H1 (cell line): Measurements from ENCODE around the gene GUCA1A. TPM values are rescaled to one million over a fixed set of nuclear protein-coding genes. Genes with fewer than 3 reads are reported as not detected.

Source experiments
- CTCF ChIA-PET: fragments of 300-600 bp; sonication (Branson Sonifier 250); formaldehyde crosslinking; loops from one replicate; lab custom pipeline; 2021; ENCODE audit not compliant: partially characterized antibody; lab: Charles Lee
- POLR2A ChIA-PET: fragments of 300-600 bp; sonication (Branson Sonifier 250); formaldehyde crosslinking; loops from one replicate; lab custom pipeline; 2021; ENCODE audit warnings: inconsistent platforms; ENCODE audit not compliant: partially characterized antibody; lab: Charles Lee
- DNase-seq, 2 experiments: peaks; one replicate each; pipeline versions ENCODE4 v3.0.0 to v3.0.0-alpha.2; 2010 to 2022; ENCODE audit warnings: low spot score in 2 of 2, low read depth in 1 of 2, mixed read lengths in 1 of 2
- FAIRE-seq: peaks from 2 replicates; lab custom pipeline; 2011; peaks lifted over from hg19 to GRCh38; lab: Jason Lieb, UNC
- H2AFZ ChIP-seq: 2 replicates; pipeline ENCODE4 v1.8.1; 2012; ENCODE audit warnings: low read length, inconsistent platforms
- H2AK5ac ChIP-seq: 2 replicates; pipeline ENCODE4 v1.6.1; 2013; ENCODE audit warnings: low read depth, low read length
- H2BK120ac ChIP-seq: replicated peaks from 2 replicates; pipeline ENCODE3; 2013; ENCODE audit warnings: low read depth, low read length, inconsistent platforms
- H2BK12ac ChIP-seq: 2 replicates; pipeline ENCODE4 v1.6.1; 2013; ENCODE audit warnings: low read depth, low read length
- H2BK15ac ChIP-seq: 2 replicates; pipeline ENCODE4 v1.6.1; 2013; ENCODE audit warnings: low read length
- H2BK20ac ChIP-seq: 2 replicates; pipeline ENCODE4 v1.6.1; 2013; ENCODE audit warnings: low read length
- H2BK5ac ChIP-seq: 2 replicates; pipeline ENCODE4 v1.6.1; 2013; ENCODE audit warnings: low read depth, low read length
- H3K14ac ChIP-seq: 2 replicates; pipeline ENCODE4 v1.6.1; 2013; ENCODE audit warnings: inconsistent platforms; ENCODE audit not compliant: insufficient read length
- H3K18ac ChIP-seq: 2 replicates; pipeline ENCODE4 v1.6.1; 2013; ENCODE audit warnings: low read length; ENCODE audit errors: extremely low read depth
- H3K23ac ChIP-seq: 2 replicates; pipeline ENCODE4 v1.6.1; 2013; ENCODE audit warnings: inconsistent platforms; ENCODE audit not compliant: insufficient read length
- H3K23me2 ChIP-seq: 2 replicates; pipeline ENCODE4 v1.6.1; 2013; ENCODE audit warnings: low read depth, low read length
- H3K27ac ChIP-seq: 2 replicates; pipeline ENCODE4 v1.6.1; 2011; ENCODE audit warnings: low read depth, low read length, inconsistent platforms
- H3K27me3 ChIP-seq, 4 experiments: replicated peaks in 1 of 4; 1 replicate in 1 of 4; 2 replicates in 3 of 4; pipeline versions ENCODE4 v1.6.1 to v1.8.1; 2011 to 2013; ENCODE audit warnings: low read length in 3 of 4, mild to moderate bottlenecking in 3 of 4, inconsistent platforms in 2 of 4, mixed read lengths in 2 of 4, moderate library complexity in 1 of 4; ENCODE audit not compliant: control insufficient read depth in 3 of 4, insufficient read depth in 3 of 4; ENCODE audit errors: extremely low read depth in 1 of 4
- H3K36me3 ChIP-seq, 4 experiments: 2 replicates each; pipeline versions ENCODE4 v1.6.1 to v1.8.1; 2011 to 2013; ENCODE audit warnings: mild to moderate bottlenecking in 4 of 4, low read length in 3 of 4, moderate library complexity in 2 of 4, control low read depth in 1 of 4, inconsistent platforms in 1 of 4; ENCODE audit not compliant: insufficient read depth in 4 of 4, control insufficient read depth in 2 of 4
- H3K4ac ChIP-seq: replicated peaks from 2 replicates; pipeline ENCODE3; 2013; ENCODE audit warnings: low read length, low read depth, mixed read lengths, inconsistent platforms; ENCODE audit not compliant: insufficient read length
- H3K4me1 ChIP-seq, 4 experiments: replicated peaks in 1 of 4; 1 replicate in 1 of 4; 2 replicates in 3 of 4; pipeline versions ENCODE4 v1.6.1 to v1.8.1; 2011 to 2013; ENCODE audit warnings: low read length in 3 of 4, inconsistent platforms in 2 of 4, mixed read lengths in 1 of 4; ENCODE audit not compliant: insufficient read depth in 4 of 4, control insufficient read depth in 3 of 4
- H3K4me2 ChIP-seq, 2 experiments: 2 replicates each; pipeline versions ENCODE4 v1.6.1 to v1.8.1; 2011 to 2013; ENCODE audit warnings: low read depth in 2 of 2, low read length in 2 of 2, control low read depth in 1 of 2, inconsistent platforms in 1 of 2, mild to moderate bottlenecking in 1 of 2; ENCODE audit not compliant: insufficient read depth in 1 of 2
- H3K4me3 ChIP-seq, 4 experiments: fragments of 200-600, 300-600 bp in 1 of 4; sonication (generic), shearing (Covaris generic), sonication (Bioruptor Twin) in 1 of 4; 2 replicates each; pipeline versions ENCODE4 v1.5.1 to v1.8.1; 2011 to 2016; ENCODE audit warnings: low read length in 4 of 4, low read depth in 3 of 4, control low read depth in 2 of 4, inconsistent platforms in 2 of 4, mild to moderate bottlenecking in 2 of 4, mixed read lengths in 1 of 4, moderate library complexity in 1 of 4; ENCODE audit not compliant: insufficient read depth in 2 of 4; ENCODE audit errors: extremely low read depth in 1 of 4
- H3K56ac ChIP-seq: replicated peaks from 2 replicates; pipeline ENCODE3; 2013; ENCODE audit warnings: low read depth, mild to moderate bottlenecking, mixed read lengths, low read length, inconsistent platforms; ENCODE audit not compliant: insufficient read length
- H3K79me1 ChIP-seq: 2 replicates; pipeline ENCODE4 v1.6.1; 2013; ENCODE audit warnings: low read depth, low read length, control low read depth
- H3K79me2 ChIP-seq, 2 experiments: 2 replicates each; pipeline versions ENCODE4 v1.6.1 to v1.8.1; 2012 to 2013; ENCODE audit warnings: low read length in 2 of 2, mild to moderate bottlenecking in 2 of 2, inconsistent platforms in 1 of 2; ENCODE audit not compliant: insufficient read depth in 2 of 2, control insufficient read depth in 1 of 2
- H3K9ac ChIP-seq, 4 experiments: replicated peaks in 1 of 4; 1 replicate in 1 of 4; 2 replicates in 3 of 4; pipeline versions ENCODE4 v1.6.1 to v1.8.1; 2011 to 2013; ENCODE audit warnings: low read depth in 3 of 4, low read length in 3 of 4, control low read depth in 2 of 4, mild to moderate bottlenecking in 2 of 4, moderate library complexity in 2 of 4, inconsistent platforms in 1 of 4; ENCODE audit errors: extremely low read depth in 1 of 4
- H3K9me3 ChIP-seq, 2 experiments: 2 replicates each; pipeline versions ENCODE4 v1.6.1 to v1.8.1; 2012 to 2013; ENCODE audit warnings: mild to moderate bottlenecking in 2 of 2, moderate library complexity in 2 of 2, control low read depth in 1 of 2, inconsistent platforms in 1 of 2, low read depth in 1 of 2, low read length in 1 of 2, mixed read lengths in 1 of 2; ENCODE audit not compliant: insufficient read depth in 2 of 2
- H4K20me1 ChIP-seq, 2 experiments: replicated peaks in 1 of 2; 2 replicates each; pipeline versions ENCODE3 to v1.8.1; 2011 to 2013; ENCODE audit warnings: inconsistent platforms in 2 of 2, low read length in 2 of 2, mild to moderate bottlenecking in 1 of 2; ENCODE audit not compliant: insufficient read depth in 2 of 2, control insufficient read depth in 1 of 2
- H4K5ac ChIP-seq: 2 replicates; pipeline ENCODE4 v1.6.1; 2013; ENCODE audit warnings: low read length, low read depth, mixed read lengths, inconsistent platforms; ENCODE audit not compliant: insufficient read length
- H4K8ac ChIP-seq: 2 replicates; pipeline ENCODE4 v1.8.0; 2013; ENCODE audit warnings: mild to moderate bottlenecking, moderate library complexity, low read length, inconsistent platforms; ENCODE audit not compliant: insufficient read depth; ENCODE audit errors: extremely low read depth
- H4K91ac ChIP-seq: replicated peaks from 2 replicates; pipeline ENCODE3; 2013; ENCODE audit warnings: low read length, mixed read lengths, inconsistent platforms; ENCODE audit not compliant: insufficient read length
- CREB1 ChIP-seq: IDR thresholded peaks from 2 replicates; pipeline ENCODE4 v1.6.1; 2012; ENCODE audit warnings: inconsistent platforms
- EGR1 ChIP-seq: IDR thresholded peaks from 2 replicates; pipeline ENCODE4 v1.6.1; 2011; ENCODE audit warnings: low read depth, low read length, borderline replicate concordance
- KDM5A ChIP-seq: fragments of 200-600 bp; IDR thresholded peaks from 2 replicates; pipeline ENCODE4 v1.7.1; 2012; ENCODE audit warnings: mild to moderate bottlenecking, low read length, inconsistent platforms, mixed read lengths
- TAF1 ChIP-seq: IDR thresholded peaks from 2 replicates; pipeline ENCODE4 v1.6.1; 2011; ENCODE audit warnings: mild to moderate bottlenecking, low read depth, low read length
- TCF12 ChIP-seq: IDR thresholded peaks from 2 replicates; pipeline ENCODE4 v1.6.1; 2011; ENCODE audit warnings: low read depth, mild to moderate bottlenecking, low read length
- USF2 ChIP-seq: IDR thresholded peaks from 2 replicates; pipeline ENCODE4 v1.6.1; 2011; ENCODE audit warnings: low read length, improper control_type of control experiment
- WGBS, 2 experiments: shearing (Covaris generic) in 1 of 2; methylation state at CpG; one replicate each; pipeline versions ENCODE4 v1.1.6 to v1.1.7; 2013 to 2015; ENCODE audit warnings: low lambda C conversion rate in 2 of 2, mixed read lengths in 2 of 2, inconsistent platforms in 1 of 2, low coverage in 1 of 2, missing lambda C conversion rate in 1 of 2; ENCODE audit not compliant: insufficient replicate concordance in 2 of 2, insufficient coverage in 1 of 2, insufficient read length in 1 of 2; ENCODE audit errors: extremely low coverage in 1 of 2, missing lambda C conversion rate in 1 of 2; 5-methylcytosine and 5-hydroxymethylcytosine counted together
- polyA plus RNA-seq, 7 experiments: library from polyadenylated mRNA; depleted of rRNA in 3 of 7; stranded (reverse) in 5 of 7; unstranded in 2 of 7; fragments of >200 nt in 5 of 7; fragments of 200-250 nt in 2 of 7; gene quantifications; 1 replicate in 5 of 7; 2 replicates in 1 of 7; 4 replicates in 1 of 7; pipeline versions ENCODE4 v1.2.1 to v1.2.3, GENCODE V29; 2011 to 2013; ENCODE audit warnings: missing spikeins in 2 of 7, mixed read lengths in 2 of 7
- total RNA-seq: library from RNA; stranded (reverse); fragmentation: NEBNext Ultra II Directional; extraction: Animal tissue kit (Norgen Biotek cat#: 25700); gene quantifications from 2 replicates; pipeline ENCODE4 v1.2.1, GENCODE V29; 2021

Gene GUCA1A
- total and polyA plus RNA-seq, 2 of the 8 experiments (the other 6 are each of a cell fraction or from before 2014, with no cell fraction given): 4.6 to 24.6 TPM

- Histone ChIP-seq H4K20me1 (no peaks in the 10 kb centered on the region), H3K79me2 (no peaks in the 10 kb centered on the region), H3K4me2 (no peak overlapping the region), H2AK5ac (no peak overlapping the region), H3K14ac (no peak overlapping the region), H4K5ac (no peak overlapping the region), H3K4ac (no peak overlapping the region), H4K91ac (no peak overlapping the region), H3K79me1 (no peaks in the 10 kb centered on the region), H2BK120ac (no peak overlapping the region), H2BK5ac (no peak overlapping the region), H3K18ac (no peak overlapping the region), H3K9me3 (no peaks in the 10 kb centered on the region), H2BK12ac (no peak overlapping the region), H3K4me1 (no peaks in the 10 kb centered on the region), H3K23me2 (0 out of 2 replicates have a peak, but pooled peaks cover 3% of the 10 kb centered on the region), H2BK20ac (no peak overlapping the region), H3K9ac (no peak overlapping the region), H3K27ac (no peak overlapping the region), H3K56ac (no peak overlapping the region), H4K8ac (no peak overlapping the region), H2BK15ac (no peak overlapping the region), H3K23ac (no peak overlapping the region), H3K27me3 (no peaks in the 10 kb centered on the region), H2AFZ (no peak overlapping the region), H3K36me3 (peaks cover 0 to 4% (median 0%) of the 10 kb centered on the region in 4 experiments; a peak in 2 of 8 replicates), H3K4me3 (no peak overlapping the region)
- ChIA-PET POLR2A (interaction anchor here (1.6 kb wide), 1 partner anchor 63 kb away, joined by 3 read pairs; no protein-coding TSS in a partner anchor), CTCF (interaction anchor here (1.1 to 2.3 kb wide), 7 partner anchors 12 to 132 kb away, joined by 3 to 10 read pairs (median 4); no protein-coding TSS in a partner anchor)
- WGBS, 2 experiments: 92% methylated on average over 1 of the region's 1 CpG; no CpG with 5 or more reads in 1 of the 2 experiments
- FAIRE-seq (no peak), DNase-seq (no peak)
- TF ChIP-seq USF2: no peak
- TF ChIP-seq EGR1: no peak
- TF ChIP-seq KDM5A: no peak
- no peak for TF ChIP-seq CREB1
- no peak for TF ChIP-seq TAF1
- no peak for TF ChIP-seq TCF12
Observed at GRCh38 chr6:42200035-42200434, 26.9 kb downstream of the GUCA1A start.
